Measurements from ENCODE around the gene RAB31. TPM values are rescaled to one million over a fixed set of nuclear protein-coding genes. Genes with fewer than 3 reads are reported as not detected.
"Not testable (repeated sequence)": the region's sequence is repeated elsewhere in the genome, so short reads cannot be mapped to it uniquely, and the experiment has no call there.

Gene RAB31
- polyA plus RNA-seq, 4 donors, result 27.0 to 39.1 (median 32.4) TPM

GRCh38 chr18:9854801-9855676 is 146.9 kb downstream of the RAB31 start:
- DNase-seq (ENCODE audit: low read depth in 4 of 4, low spot score in 3 of 4), result no peak

DNA sequence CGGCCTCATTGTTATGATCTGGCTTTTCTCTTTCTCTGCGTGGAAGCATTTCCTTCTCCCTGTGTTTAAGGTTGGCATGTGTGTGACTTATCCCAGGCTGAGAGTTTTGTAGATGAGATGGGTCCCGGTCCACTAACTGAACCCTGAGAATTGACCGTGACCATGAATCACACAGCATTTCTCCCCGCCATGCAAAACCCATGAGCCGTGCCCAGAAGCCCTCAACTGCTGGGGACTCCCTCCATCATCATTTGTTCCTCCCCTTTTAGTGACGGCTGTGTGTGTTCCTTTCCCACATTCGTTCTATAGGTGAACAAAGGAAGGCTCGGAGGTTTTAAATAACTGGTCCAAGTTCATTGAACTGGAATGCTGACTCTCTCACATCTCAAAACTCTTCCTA is 147.6 kb downstream of the RAB31 start:
- DNase-seq (ENCODE audit: low read depth in 4 of 4, low spot score in 3 of 4), result no peak

GRCh38 chr18:9856092-9856491 is 148.0 kb downstream of the RAB31 start:
- no peak for DNase-seq (ENCODE audit: low read depth in 4 of 4, low spot score in 3 of 4)

- DNase-seq (ENCODE audit: low read depth in 4 of 4, low spot score in 3 of 4), result not testable (repeated sequence)
Measured at GRCh38 chr18:9857479-9857998, 149.4 kb downstream of the RAB31 start.

- no peak for DNase-seq (ENCODE audit: low read depth in 4 of 4, low spot score in 3 of 4)
Measured at GRCh38 chr18:9858642-9859041, 150.5 kb downstream of the RAB31 start.

DNA sequence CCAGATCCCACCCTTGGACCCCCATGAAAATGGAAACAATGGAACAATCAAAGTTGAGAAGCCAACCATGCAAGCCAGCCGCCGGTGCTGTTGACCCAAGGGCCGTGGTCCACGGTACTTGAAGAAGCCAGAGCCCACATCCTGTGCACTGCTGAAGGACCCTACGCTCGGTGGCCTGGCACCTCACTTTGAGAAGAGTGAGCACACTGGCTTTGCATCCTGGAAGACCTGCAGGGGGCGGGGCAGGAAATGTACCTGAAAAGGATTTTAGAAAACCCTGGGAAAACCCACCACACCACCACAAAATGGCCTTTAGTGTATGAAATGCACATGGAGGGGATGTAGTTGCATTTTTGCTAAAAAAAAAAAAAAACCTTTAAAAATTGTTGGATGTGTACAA is 151.1 kb downstream of the RAB31 start:
- DNase-seq (ENCODE audit: low read depth in 4 of 4, low spot score in 3 of 4), result no peak

DNA sequence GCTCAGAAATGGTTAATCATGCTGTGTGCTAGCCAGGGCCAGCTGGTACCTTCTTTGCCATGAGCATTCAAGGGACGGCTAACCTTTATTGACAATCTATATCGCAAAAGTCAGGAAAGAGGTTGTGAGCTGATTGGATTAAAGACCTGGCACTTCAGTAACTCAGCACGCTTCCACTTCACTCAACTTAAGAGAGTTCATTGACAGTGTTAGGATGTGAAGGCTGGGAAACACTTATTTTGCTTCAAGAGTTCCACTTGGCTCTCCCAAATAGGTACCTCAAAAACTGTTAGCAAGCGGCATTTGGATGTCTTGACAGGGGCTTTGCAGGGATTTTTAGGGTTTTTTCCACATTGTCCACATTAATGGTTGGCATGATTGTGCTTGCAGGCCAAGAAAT is 152.6 kb downstream of the RAB31 start:
- no peak for DNase-seq (ENCODE audit: low read depth in 4 of 4, low spot score in 3 of 4)

DNA sequence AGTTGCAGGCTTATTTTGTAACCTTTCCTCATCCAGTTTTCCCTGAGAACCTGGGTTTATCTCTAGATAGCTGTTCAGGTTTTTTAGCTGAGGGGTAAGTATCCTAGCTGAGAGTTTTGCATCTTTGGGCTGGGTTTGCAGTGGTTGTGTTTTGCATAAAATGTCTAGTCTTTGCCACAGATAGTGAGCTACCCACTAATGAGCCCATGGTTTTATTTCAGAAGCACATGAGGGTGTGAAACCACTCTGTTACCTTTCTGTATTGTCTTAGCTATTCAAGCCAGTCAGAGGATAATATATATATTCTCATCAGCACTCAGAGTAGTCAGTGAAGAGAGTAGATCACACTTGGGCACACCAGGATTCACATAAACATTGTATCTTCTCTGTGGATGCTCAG is 153.1 kb downstream of the RAB31 start:
- no peak for DNase-seq (ENCODE audit: low read depth in 4 of 4, low spot score in 3 of 4)

- DNase-seq (ENCODE audit: low read depth in 4 of 4, low spot score in 3 of 4), result no peak
Measured at GRCh38 chr18:9861933-9862332, 153.8 kb downstream of the RAB31 start.

DNA sequence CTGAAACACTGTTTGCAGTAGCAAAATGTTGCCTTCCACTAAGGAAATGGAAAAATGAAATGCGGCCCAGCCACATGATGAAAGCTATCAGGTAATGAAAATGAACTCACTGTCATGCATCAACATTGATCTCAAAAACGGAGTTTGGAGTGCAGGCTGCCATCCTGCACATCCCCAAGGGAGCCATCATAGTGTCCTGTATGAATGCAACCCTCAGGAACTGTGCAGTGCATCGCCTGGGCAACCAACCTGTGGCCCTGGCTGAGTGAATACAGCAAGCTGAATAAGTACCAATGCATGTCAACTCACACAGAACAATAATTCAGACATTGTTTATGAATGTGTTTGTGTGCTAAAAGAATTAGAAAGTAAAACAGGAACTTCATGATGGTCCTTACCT is 154.6 kb downstream of the RAB31 start:
- DNase-seq (ENCODE audit: low read depth in 4 of 4, low spot score in 3 of 4), result no peak

DNA sequence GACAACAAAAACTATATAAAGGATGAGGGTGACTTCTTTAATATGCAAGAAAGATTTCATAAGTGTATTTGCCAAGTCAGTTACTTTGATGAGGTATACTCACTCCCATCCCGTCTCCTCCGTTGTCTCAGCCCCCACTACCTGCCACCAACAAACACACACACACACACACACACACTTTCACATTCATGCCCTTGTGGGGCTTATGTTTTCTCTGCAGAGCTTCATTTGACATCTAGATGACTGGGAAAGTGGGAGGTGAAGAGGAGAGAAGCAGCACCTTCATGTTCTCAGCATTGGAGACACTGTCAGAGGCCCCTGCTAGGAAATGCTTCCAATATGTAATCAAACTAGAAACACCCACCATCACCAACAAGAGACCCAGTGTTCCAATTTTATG is 155.2 kb downstream of the RAB31 start:
- no peak for DNase-seq (ENCODE audit: low read depth in 4 of 4, low spot score in 3 of 4)

GRCh38 chr18:9865764-9866490 is 157.8 kb downstream of the RAB31 start:
- no peak for DNase-seq (ENCODE audit: low read depth in 4 of 4, low spot score in 3 of 4)

DNA sequence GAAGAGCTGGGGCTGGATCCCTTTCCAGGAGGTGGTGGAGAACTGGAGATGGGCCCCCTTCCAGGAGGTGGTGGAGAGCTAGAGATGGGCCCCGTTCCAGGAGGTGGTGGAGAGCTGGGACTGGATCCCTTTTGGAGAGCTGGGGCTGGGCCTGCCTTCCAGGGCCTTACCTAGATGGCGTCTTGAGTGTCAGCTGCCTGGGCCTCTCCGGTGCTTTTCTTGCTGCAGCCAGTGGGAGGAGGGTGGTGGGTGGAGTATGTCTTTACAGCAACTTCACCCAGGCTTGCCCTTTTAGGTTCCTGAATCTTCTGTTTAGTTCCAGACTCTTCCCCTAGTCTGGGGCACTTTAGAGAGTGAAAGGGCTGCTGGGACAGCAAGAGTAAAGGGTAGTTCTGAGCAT is 158.5 kb downstream of the RAB31 start:
- DNase-seq (ENCODE audit: low read depth in 4 of 4, low spot score in 3 of 4), result no peak

GRCh38 chr18:9867071-9867594 is 159.0 kb downstream of the RAB31 start:
- no peak for DNase-seq (ENCODE audit: low read depth in 4 of 4, low spot score in 3 of 4)

DNA sequence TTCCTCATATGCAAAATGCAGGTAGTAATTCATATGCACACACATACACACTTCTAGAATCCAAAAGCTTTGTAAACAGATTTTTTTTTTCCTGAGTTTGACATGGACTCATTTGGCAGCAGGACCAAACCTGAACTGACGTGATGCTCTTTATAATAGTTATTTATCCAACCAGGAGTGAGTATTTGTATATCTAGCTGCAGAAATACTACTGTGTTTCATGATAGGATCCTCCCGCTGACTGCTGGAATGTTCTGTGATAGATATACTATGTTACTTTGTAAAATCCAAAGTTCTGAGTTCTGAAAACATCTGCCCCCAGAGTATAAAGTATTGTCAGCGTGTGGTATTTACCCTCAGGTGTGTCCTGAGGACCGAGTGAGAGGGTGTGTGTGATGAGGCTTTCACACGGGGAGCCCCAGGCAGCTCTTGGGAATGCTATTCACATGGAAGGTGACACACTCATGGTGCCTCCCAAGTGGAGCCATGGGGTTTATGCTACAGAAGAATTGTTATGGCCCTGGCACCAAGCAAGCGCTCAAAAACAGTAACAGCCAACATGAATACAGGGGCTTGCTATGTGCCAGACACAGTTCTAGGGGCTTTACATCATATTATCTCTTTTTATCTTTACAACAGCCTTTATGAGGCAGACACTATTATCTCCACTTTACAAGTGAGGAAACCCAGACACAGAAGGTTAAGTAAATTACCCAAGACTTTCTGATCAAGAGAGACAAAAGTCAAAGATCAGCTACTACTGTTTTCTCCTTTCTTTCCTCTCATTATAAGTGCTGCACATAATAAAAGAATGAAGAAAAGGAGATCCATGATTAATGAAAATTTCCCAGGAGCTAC is 161.0 kb downstream of the RAB31 start:
- DNase-seq (ENCODE audit: low read depth in 4 of 4, low spot score in 3 of 4), result no peak

DNA sequence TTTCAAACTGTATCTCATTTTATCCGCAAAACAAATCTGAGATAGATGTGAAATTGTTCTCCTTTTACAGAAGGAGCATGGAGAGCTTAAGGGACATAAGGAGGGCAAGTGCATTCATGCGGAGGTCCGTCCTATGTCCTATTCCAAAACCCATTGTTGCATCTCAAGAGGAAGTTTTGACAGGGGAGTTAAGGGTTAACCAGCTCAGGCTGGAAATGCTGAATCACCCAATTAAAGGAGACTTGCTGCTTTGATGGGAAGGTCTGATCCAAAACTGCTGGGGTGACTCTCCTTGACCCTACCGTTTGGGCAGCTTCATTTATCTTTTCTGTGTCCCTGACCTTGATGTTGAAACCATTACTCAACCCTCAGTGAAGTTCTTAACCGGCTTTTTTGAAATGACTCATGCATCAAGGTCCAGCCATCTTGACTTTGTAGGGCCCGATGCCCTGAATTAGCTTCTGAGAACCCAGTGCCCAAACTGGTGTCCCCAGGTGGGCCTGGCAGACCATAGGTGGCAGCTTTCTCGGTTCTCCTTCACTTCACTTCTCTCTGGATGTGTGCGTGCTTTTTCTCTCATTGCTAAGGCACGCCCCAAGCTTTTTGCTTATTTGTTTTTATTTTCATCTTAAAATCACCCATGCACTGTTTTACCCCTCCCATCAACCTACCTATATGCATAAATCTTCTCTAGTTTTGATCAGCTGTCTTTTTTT is 161.8 kb downstream of the RAB31 start:
- DNase-seq (ENCODE audit: low read depth in 4 of 4, low spot score in 3 of 4), result no peak

DNA sequence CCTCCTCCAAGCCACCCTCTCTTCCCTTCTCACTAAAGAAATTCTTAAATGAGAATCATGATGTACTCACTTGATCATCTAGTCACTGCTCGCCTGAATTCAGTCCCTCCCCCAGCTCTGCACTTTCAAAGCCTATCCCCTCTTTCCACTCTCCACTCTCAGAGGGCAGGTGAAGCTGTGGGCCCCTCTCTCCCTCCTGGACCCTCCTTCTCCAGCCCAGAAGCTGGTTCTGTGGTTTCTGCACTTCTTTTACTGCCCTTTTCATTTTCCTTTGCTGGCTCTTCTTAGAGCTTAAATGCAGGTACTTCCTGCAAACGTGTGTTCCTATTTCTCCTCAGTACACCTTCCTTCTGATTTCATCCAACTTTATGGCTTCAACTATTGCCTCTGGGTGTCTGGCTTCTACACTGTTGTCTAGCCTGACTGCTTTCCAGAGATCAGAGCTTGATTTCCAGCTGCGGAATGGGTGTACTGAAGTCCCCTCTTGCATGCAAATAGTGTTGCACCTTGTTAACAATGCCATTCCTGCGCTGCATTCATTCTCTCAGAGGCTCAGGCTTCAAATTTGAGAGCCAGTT is 162.4 kb downstream of the RAB31 start:
- no peak for DNase-seq (ENCODE audit: low read depth in 4 of 4, low spot score in 3 of 4)

DNA sequence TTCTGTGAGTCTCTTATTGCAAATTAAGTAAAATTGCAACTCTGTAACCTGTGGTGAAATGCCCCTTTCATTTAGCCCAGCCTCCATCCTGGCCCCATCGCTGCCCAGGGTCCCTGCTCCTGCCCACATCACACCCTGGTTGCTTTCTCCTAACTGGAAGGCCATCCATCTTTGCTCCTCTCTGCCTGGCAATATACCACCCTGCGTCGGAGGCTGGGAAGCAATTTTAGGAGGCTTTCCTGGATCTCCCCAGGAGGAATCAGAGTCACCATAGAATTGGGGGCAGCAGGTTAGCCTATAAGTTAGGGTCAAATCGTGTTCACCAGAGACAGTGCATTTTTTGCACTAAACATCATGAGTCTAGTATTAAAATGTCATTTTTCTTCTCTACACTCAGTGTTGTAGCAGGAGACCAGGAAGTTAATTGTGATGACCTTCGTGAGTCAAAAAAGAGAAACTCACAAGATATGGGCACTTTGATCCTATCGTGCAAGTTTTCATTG is 163.2 kb downstream of the RAB31 start:
- no peak for DNase-seq (ENCODE audit: low read depth in 4 of 4, low spot score in 3 of 4)

DNA sequence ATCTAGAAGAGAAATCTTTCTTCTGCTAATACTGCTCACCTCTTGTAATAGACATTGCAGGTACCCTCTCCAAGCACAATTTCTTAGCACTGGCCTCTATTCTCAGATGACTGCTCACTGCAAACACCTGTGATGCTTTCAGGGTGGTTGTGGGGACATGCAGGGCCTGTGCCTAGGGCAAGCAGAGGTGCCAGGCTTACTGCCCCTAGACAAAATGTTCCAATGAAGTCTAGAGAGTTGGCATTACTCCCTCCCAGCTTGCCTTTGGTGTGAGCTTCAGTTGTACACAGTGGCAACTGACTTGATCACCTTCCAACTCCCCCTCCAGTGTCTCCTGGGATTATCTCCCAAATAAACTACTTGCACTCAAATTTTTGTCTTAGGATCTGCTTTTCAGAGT is 164.7 kb downstream of the RAB31 start:
- no peak for DNase-seq (ENCODE audit: low read depth in 4 of 4, low spot score in 3 of 4)
